ENCODE results near the gene FGF3.

DNA sequence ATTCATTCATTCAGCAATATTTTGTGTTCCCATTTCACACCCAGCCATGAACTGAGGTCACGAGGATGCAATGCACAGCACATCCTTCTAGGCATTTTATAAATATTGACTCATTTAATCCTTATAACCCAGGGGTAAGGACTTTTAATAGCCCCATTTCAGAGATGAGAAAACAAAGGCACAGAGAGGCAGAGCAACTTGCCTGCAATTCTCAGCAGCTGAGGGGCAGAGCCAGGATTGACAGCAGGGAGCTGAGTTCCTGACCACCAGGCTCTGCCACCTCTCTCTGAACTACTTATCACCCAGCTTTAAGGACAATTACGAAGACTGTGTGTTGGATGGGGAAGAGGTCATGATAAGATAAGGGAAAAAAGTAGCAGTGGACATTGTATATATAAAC lies 12.8 kb upstream of the FGF3 start:
- TF ChIP-seq CTCF (IDR thresholded peaks at IDR 0.05) (no peak), POLR2A (IDR thresholded peaks at IDR 0.05) (no peak)
